ENCODE measurements around the gene TMEM218.

Gene TMEM218

GRCh38 chr11:125055107-125055715 lies 56.2 kb downstream of the TMEM218 start:
- TF ChIP-seq YY1 (IDR thresholded peaks at IDR 0.05; ENCODE audit: low read depth): no peak
- no peak for TF ChIP-seq TAF1 (IDR thresholded peaks at IDR 0.05; ENCODE audit: low read depth)
- no peak for TF ChIP-seq MAX (IDR thresholded peaks at IDR 0.05)
- TF ChIP-seq USF1 (IDR thresholded peaks at IDR 0.05): no peak
- no peak for TF ChIP-seq EP300 (IDR thresholded peaks at IDR 0.05; ENCODE audit: borderline replicate concordance)
- TF ChIP-seq REST (IDR thresholded peaks at IDR 0.05; ENCODE audit: low read depth): no peak
- no peak for TF ChIP-seq RAD21 (IDR thresholded peaks at IDR 0.05; ENCODE audit: low read depth)
- TF ChIP-seq CEBPB (IDR thresholded peaks at IDR 0.05): no peak
- no peak for TF ChIP-seq CREB1 (IDR thresholded peaks at IDR 0.05; ENCODE audit: low read depth)
- no peak for TF ChIP-seq ZBTB7A (IDR thresholded peaks at IDR 0.05; ENCODE audit: low read depth)

- TF ChIP-seq USF1 (IDR thresholded peaks at IDR 0.05): no peak
- no peak for TF ChIP-seq TAF1 (IDR thresholded peaks at IDR 0.05; ENCODE audit: low read depth)
- TF ChIP-seq EP300 (IDR thresholded peaks at IDR 0.05; ENCODE audit: borderline replicate concordance): no peak
- TF ChIP-seq TEAD4 (IDR thresholded peaks at IDR 0.05): no peak
- TF ChIP-seq FOXM1 (IDR thresholded peaks at IDR 0.05; ENCODE audit: borderline replicate concordance, low read depth): no peak
- no peak for TF ChIP-seq RAD21 (IDR thresholded peaks at IDR 0.05; ENCODE audit: low read depth)
- TF ChIP-seq TCF12 (IDR thresholded peaks at IDR 0.05; ENCODE audit: low read depth): no peak
- no peak for TF ChIP-seq REST (IDR thresholded peaks at IDR 0.05; ENCODE audit: low read depth)
- TF ChIP-seq MAX (IDR thresholded peaks at IDR 0.05): no peak
- no peak for TF ChIP-seq ZBTB7A (IDR thresholded peaks at IDR 0.05; ENCODE audit: low read depth)
- no peak for TF ChIP-seq CEBPB (IDR thresholded peaks at IDR 0.05)
- no peak for TF ChIP-seq CREB1 (IDR thresholded peaks at IDR 0.05; ENCODE audit: low read depth)
- TF ChIP-seq YY1 (IDR thresholded peaks at IDR 0.05; ENCODE audit: low read depth): no peak
- no peak for TF ChIP-seq NFIC (IDR thresholded peaks at IDR 0.05)
- no peak for TF ChIP-seq EGR1 (IDR thresholded peaks at IDR 0.05)
Observed at GRCh38 chr11:125053167-125053566, 58.3 kb downstream of the TMEM218 start.

GRCh38 chr11:125052047-125052446 lies 59.4 kb downstream of the TMEM218 start:
- TF ChIP-seq CEBPB (IDR thresholded peaks at IDR 0.05) (no peak), MAX (IDR thresholded peaks at IDR 0.05) (no peak), ZBTB7A (IDR thresholded peaks at IDR 0.05; ENCODE audit: low read depth) (no peak), TAF1 (IDR thresholded peaks at IDR 0.05; ENCODE audit: low read depth) (no peak), REST (IDR thresholded peaks at IDR 0.05; ENCODE audit: low read depth) (no peak), USF1 (IDR thresholded peaks at IDR 0.05) (no peak), TEAD4 (IDR thresholded peaks at IDR 0.05) (no peak), TCF12 (IDR thresholded peaks at IDR 0.05; ENCODE audit: low read depth) (no peak), RAD21 (IDR thresholded peaks at IDR 0.05; ENCODE audit: low read depth) (no peak), EGR1 (IDR thresholded peaks at IDR 0.05) (no peak), YY1 (IDR thresholded peaks at IDR 0.05; ENCODE audit: low read depth) (no peak), EP300 (IDR thresholded peaks at IDR 0.05; ENCODE audit: borderline replicate concordance) (no peak), NFIC (IDR thresholded peaks at IDR 0.05) (no peak)
